ENCODE results near the gene CPA4.
A peak's percentile ranks its signal among the peaks of the same experiment; 100 is the strongest.

CPA4 gene

DNA sequence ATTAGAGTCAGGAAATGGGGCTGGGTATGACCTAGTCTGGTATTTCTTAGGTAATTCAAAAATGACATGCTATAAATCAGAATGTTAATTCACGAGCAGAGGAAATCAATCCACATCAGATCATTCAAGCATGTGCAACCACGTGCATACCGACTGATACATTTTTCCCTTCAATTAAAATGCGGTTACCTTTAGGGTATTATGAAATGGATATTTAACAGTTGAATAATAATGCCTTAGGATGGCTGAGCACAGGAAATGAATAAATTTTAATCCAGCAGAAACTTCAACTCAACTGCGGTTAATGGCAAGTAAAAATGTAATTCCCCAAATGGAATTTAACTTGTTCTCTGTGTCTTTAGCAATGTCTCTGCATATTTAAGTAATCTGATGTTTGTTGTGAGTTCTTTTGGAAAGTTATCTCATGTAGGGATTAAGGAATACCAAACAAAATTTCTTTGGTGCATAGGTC is 17.1 kb upstream of the CPA4 start:
- no peak for DNase-seq

DNA sequence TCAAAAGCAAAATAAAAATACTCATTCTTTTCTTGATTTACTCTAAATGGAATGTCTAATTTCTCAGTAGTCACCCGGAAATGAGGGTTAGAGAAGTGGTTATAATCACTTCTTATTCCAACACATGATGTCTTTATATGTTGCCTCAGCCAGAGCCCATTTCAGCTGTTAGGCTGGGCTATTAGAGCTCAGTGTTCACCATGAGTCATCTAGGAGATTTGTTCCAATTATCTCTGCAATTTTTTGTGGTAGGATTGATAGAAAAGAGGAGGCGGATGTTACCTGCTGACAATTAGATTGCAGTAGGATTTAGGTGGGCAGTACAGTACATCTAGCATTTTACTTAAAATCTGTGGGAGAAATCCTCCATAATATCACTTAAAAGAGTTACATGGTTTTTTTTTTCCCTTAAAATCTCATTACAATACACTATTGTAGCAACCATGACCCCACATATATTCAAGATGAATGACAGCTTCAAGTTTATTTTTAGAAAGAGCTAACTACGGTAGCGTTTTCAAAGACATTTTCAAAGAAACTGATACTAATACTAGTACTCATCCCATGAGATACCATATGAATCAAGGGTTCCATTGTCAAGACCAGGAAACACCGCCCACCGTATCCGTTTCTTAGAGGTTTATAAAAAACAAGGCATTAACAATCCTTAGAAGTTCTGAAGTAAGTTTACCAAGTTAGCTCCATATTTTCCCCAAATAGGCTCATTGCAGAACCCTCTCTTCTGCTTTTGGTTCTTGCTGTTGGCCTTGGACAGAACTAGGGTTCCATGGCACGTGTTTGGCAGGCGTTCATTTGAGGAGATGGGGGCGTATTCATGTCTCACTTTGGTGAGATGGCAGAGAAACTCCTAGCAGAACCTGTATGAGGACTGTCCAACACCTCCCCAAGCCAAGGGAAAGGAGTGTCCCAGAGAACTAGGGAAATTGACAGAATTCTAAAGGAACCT is 15.9 kb upstream of the CPA4 start:
- DNase-seq: no peak

DNA sequence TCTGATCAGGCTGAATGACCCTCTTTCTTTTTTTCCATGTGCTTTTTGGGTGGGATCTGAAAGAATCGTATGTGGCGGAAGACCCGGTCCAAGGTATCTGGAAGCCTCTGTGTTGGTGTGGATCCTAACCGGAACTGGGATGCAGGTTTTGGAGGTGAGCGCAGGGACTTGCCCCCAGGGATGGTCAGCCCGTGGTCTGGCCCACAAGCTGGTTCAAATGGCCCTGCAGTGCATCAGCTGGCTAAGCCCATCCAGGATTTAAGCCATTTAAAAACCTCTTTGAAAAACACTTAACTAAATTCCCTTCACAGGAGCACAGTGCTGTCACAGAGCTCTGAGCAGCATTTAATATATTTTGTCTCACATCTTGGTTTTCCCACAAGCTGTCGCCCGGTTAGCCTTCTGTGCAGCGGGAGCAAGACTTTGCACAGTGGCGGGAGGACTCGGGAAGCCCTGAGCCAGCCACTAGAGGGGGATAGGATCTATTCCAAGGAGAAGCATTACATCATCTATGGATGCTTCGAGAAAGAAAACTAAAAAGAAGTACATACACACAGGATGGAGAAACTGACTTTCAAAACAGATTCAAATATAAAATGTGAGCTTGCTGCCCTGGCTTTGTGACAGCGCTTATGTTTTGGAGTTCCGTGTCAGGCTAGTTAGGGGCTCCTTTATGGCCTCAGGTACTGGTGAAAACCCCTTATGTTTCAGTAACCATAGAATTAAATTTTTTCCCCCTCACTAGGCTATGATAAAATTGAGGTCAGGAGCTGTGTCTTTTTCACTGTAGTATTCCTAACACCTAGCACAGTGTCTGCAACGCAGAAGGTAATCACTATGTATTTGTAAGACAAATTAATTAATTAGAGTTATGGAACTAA is 15.0 kb upstream of the CPA4 start:
- peak; percentile 20 to 30 (median 28) for DNase-seq

DNA sequence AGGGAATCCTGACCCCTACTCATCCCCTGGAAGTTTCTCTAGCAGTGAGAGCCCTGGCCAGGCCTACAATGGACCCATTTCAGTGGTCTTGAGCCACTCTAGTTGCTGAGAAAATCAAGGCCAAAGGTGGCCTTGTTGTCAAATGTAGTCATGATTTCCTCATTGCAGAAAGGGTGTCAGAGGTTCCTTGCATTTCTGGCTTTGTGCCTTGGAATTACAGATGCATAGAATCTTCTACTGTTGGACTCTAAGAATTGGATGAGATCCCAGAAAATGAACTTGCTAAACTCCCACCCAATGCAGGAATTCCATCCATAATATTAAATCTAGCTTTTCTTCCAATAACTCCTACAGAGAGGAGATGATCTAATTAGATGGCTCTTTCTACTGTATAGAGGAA is 14.1 kb upstream of the CPA4 start:
- no peak for DNase-seq

DNA sequence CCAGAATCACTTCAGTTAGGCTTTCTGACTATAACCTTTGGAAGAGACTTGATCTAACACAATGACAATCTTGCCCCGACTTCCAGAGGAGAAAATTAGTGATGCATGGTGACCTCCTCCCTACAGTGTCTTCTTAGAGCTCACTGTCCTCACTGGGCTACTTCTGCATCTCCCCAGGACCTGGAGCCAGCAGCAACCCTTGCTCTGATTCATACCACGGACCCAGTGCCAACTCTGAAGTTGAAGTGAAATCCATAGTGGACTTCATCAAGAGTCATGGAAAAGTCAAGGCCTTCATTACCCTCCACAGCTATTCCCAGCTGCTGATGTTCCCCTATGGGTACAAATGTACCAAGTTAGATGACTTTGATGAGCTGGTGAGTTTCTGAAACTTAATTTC is 13.7 kb upstream of the CPA4 start:
- DNase-seq: no peak

- no peak for DNase-seq
These were observed 13.1 kb upstream of the CPA4 start for GRCh38 chr7:130279906-130280305.

GRCh38 chr7:130281260-130281659 is 11.7 kb upstream of the CPA4 start:
- no peak for DNase-seq

DNA sequence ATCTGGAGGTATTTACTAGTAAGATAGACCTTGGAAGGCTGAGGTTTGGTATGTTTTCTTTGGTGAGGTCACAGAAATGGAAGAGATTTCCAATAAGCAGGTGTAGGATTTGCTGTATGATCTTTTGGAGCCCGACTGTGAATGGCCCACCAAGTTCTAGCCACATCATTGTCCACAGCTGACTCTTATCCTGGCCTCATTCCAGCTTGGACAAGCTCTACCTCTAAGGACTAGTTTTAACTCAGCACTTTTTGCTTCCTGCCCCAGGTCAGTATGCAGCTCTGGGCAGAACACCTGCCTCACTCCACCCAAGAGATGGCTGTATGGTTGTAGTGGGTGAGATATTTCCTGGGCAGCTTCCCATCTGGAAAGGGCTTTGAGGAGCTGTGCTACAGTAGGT is 6.1 kb upstream of the CPA4 start:
- no peak for DNase-seq

DNA sequence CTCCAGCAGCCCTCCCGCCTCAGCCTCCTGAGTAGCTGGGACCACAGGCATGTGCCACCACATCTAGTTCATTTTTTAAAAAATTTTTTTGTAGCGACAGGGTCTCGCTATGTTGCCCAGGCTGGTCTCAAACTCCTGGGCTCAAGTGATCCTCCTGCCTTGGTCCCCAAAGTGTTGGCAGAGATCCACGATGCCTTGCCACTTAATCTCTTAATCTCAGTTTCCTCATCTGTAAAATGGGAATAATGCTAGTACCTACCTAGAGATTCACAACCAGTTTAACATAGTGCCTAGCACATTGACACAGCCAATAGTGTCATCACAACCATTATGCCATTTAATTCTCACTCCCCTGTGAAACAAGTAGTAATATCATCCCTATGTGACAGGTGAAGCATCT is 4.8 kb upstream of the CPA4 start:
- no peak for DNase-seq

DNA sequence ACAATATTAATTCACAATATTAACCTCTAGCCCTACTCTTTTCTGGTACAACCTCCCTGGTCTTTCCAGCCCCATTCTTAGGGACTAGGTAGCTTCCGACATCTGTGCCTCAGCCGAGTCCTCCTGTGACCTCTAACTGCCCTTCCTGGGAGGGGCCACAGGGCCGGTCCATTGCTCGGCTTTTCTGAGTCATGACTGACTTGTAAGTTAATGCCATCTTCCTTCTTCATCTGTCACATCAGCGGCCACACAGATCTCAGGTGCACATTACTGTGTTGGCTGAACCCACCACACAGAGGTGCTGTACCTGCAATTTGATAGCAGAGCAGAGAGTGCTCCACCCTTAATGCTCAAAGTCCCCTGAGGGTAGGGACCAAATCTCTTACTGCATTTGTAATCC is 4.1 kb upstream of the CPA4 start:
- DNase-seq: no peak

DNA sequence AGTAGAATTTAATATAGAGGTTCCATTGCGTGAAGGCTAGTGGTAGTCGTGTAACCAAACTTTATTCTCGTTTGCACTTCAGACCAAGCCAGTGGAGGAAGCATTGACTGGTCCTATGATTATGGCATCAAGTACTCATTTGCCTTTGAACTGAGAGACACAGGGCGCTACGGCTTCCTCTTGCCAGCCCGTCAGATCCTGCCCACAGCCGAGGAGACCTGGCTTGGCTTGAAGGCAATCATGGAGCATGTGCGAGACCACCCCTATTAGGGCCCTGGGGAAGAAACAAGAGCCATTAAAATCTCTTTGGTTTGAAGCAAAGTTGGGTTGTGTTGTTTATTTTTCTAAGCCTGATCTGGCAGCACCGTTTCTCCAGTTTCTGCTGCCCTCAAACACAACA is 3.5 kb upstream of the CPA4 start:
- DNase-seq: no peak

DNA sequence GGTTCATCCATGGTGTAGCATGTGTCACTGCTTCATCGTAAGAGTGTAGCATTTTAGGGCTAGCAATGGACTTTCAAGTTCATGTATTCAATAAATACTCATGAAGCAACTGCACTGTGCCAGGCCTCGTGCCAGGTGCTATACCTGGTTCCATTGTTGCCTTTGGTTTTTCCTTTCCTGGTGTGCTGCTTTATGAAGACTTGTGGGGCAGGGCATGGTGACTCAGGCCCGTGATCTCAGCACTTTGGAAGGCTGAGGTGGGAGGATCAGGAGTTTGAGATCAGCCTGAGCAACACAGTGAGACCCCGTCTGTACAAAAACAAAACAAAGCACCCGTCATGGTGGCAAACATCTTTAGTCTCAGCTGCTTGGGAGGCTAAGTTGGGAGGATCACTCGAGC is 2.2 kb upstream of the CPA4 start:
- DNase-seq: no peak

GRCh38 chr7:130293521-130293920 is 560 bp downstream of the CPA4 start:
- DNase-seq: no peak

GRCh38 chr7:130294314-130294713 is 1.4 kb downstream of the CPA4 start:
- no peak for DNase-seq

GRCh38 chr7:130296221-130296951 is 3.4 kb downstream of the CPA4 start:
- DNase-seq: no peak

DNA sequence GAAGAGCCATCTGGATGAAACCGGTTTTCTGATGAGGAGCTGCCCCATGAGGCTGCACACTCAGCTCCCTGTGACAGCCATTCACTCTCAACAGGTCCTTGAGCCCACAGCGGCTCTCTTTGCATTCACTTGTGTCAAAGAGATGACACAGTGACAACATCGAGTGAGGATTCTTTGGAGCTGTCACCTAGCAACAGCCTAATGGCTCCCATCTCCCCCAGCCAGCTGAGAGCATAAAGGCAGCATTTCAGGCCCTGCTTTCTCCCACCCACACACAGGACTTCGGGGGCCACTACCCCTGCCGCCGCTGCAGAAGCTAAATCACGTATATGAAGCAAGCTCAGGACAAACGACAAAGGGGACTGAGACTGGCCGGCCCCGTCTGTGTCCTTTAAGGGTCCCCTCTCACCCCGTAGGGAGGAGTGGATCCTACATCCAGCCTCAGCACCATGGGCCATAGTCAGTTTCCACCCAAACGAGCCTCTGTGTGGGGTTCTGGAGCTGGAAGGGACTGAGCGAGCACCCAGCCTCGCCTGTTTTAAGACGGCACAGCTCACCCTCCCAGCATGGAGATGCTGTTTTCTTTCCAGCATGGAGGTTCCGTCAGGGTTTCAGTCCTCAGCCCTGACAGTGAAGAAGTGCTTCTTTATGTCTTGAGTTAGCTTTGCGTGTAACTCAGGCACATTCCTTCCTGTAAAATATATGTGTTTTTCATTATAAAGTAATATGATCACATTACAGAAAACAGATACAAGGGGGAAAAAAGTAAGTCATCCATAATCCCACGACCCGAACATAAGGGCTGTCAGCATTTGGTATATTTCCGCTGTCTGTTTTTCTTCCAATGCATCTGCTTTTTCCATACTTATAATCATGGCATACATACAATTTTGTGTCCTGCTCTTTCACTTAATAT is 4.9 kb downstream of the CPA4 start:
- DNase-seq: no peak

DNA sequence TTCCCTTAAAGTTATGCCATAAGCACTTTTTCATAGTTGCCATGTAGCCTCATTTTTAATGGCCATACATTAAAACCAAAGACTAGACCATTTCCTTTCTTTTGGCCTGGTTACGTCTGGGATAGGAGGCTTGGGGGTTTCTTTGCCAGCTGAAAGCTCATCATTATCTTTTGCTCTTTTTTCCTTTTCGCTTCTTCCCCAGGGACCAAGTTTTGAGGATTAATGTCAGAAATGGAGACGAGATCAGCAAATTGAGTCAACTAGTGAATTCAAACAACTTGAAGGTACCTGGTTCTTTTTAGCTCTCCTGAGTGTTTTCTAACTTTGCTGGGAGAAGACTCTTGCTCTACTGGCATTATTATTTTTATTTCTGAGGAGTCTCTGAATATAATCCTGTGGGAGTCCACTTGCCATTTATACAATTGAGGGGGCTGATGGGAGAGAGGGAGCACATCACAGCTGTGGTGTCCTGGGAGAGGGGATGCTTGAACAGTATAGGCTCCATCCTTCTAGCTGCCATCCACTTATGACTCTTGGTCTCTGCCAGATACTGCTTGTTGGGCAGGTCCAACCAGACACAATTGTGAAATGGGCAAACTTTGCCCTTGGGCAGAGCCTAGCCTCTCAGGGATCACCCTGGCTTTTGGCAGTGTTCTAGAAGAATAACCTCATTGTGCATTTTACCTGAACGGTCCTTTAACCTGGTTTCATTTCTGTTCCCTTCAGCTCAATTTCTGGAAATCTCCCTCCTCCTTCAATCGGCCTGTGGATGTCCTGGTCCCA is 5.8 kb downstream of the CPA4 start:
- no peak for DNase-seq

GRCh38 chr7:130299866-130300265 is 6.9 kb downstream of the CPA4 start:
- DNase-seq: no peak

GRCh38 chr7:130301501-130302020 is 8.6 kb downstream of the CPA4 start:
- DNase-seq: no peak

GRCh38 chr7:130302649-130303048 is 9.7 kb downstream of the CPA4 start:
- DNase-seq: no peak

- no peak for DNase-seq
These were observed 10.2 kb downstream of the CPA4 start for GRCh38 chr7:130303127-130303526.

Data from suppressor macrophage treated with lipopolysaccharide for 1 hour (primary cell).